Neural cell (in vitro differentiated cells): Measurements from ENCODE around the gene NACC2. TPM values are rescaled to one million over a fixed set of nuclear protein-coding genes. Genes with fewer than 3 reads are reported as not detected.

ENCODE experiments used
- H2AFZ ChIP-seq: fragments of 200-600, 300-800 bp; sonication (generic), shearing (Covaris generic); 2 replicates; pipeline ENCODE4 v1.6.0; 2014; ENCODE audit warnings: low read depth, mild to moderate bottlenecking, antibody characterized with exemption, low read length, moderate library complexity
- H3F3A ChIP-seq: fragments of 200-600 bp; shearing (Covaris generic); 2 replicates; pipeline ENCODE4 v1.6.1; 2016; ENCODE audit warnings: mild to moderate bottlenecking, moderate library complexity, mixed read lengths, antibody characterized with exemption, low read length; ENCODE audit not compliant: insufficient read depth, poor library complexity, severe bottlenecking
- H3K27ac ChIP-seq: fragments of 200-600, 300-800 bp; sonication (generic), shearing (Covaris generic); 2 replicates; pipeline ENCODE4 v1.5.1; 2014; ENCODE audit warnings: mild to moderate bottlenecking, low read length, moderate library complexity
- H3K27me3 ChIP-seq: fragments of 300-800, 200-600 bp; sonication (generic), shearing (Covaris generic); 2 replicates; pipeline ENCODE4 v1.6.0; 2014; ENCODE audit warnings: mild to moderate bottlenecking, low read depth, low read length, moderate library complexity; ENCODE audit not compliant: insufficient read depth
- H3K36me3 ChIP-seq: fragments of 300-800, 200-600 bp; sonication (generic), shearing (Covaris generic); 2 replicates; pipeline ENCODE4 v1.5.1; 2014; ENCODE audit warnings: mild to moderate bottlenecking, antibody characterized with exemption, low read length, moderate library complexity; ENCODE audit not compliant: insufficient read depth
- H3K4me2 ChIP-seq: fragments of 300-800, 200-600 bp; sonication (generic), shearing (Covaris generic); 2 replicates; pipeline ENCODE4 v1.6.0; 2014; ENCODE audit warnings: mild to moderate bottlenecking, low read length
- H3K4me3 ChIP-seq: fragments of 300-800, 200-600 bp; sonication (generic), shearing (Covaris generic); 2 replicates; pipeline ENCODE4 v1.5.1; 2014; ENCODE audit warnings: mild to moderate bottlenecking, low read length, moderate library complexity
- H3K79me2 ChIP-seq: fragments of 200-600 bp; shearing (Covaris generic); replicated peaks from 2 replicates; pipeline ENCODE4 v1.6.0; 2014; ENCODE audit warnings: mild to moderate bottlenecking, low read length, moderate library complexity; ENCODE audit not compliant: insufficient read depth
- H3K9ac ChIP-seq: fragments of 300-800, 200-600 bp; sonication (generic), shearing (Covaris generic); 2 replicates; pipeline ENCODE4 v1.6.1; 2016; ENCODE audit warnings: mild to moderate bottlenecking, low read length, mixed read lengths
- H3K9me2 ChIP-seq: fragments of 200-600 bp; shearing (Covaris generic); 2 replicates; pipeline ENCODE4 v1.6.1; 2016; ENCODE audit warnings: mild to moderate bottlenecking, low read length, mixed read lengths; ENCODE audit not compliant: insufficient read depth
- H3K9me3 ChIP-seq: fragments of 200-600, 300-800 bp; sonication (generic), shearing (Covaris generic); 2 replicates; pipeline ENCODE4 v1.6.1; 2016; ENCODE audit warnings: mild to moderate bottlenecking, mixed run types, low read length, moderate library complexity, mixed read lengths
- H4K20me1 ChIP-seq: fragments of 200-600 bp; shearing (Covaris generic); 2 replicates; pipeline ENCODE4 v1.6.1; 2016; ENCODE audit warnings: mild to moderate bottlenecking, mixed run types; ENCODE audit not compliant: insufficient read depth
- EP300 ChIP-seq: fragments of 450-650 bp; conservative IDR thresholded peaks from 2 replicates; pipeline ENCODE4 v1.6.1; 2014; ENCODE audit warnings: antibody characterized with exemption, mild to moderate bottlenecking, moderate library complexity; ENCODE audit not compliant: poor library complexity, severe bottlenecking
- EZH2 ChIP-seq: fragments of 200-600, 300-800 bp; shearing (Covaris generic), sonication (generic); IDR thresholded peaks from 2 replicates; pipeline ENCODE4 v1.6.1; 2014; ENCODE audit warnings: antibody characterized with exemption, low read length, borderline replicate concordance, mild to moderate bottlenecking; ENCODE audit not compliant: insufficient read depth, poor library complexity, severe bottlenecking
- MXI1 ChIP-seq: fragments of 450-650 bp; conservative IDR thresholded peaks from 2 replicates; pipeline ENCODE4 v1.6.1; 2014; ENCODE audit warnings: antibody characterized with exemption, mild to moderate bottlenecking; ENCODE audit not compliant: poor library complexity, severe bottlenecking
- POLR2AphosphoS5 ChIP-seq: IDR thresholded peaks from 2 replicates; pipeline ENCODE4 v1.6.1; 2012
- RAD21 ChIP-seq: fragments of 450-650 bp; conservative IDR thresholded peaks from 2 replicates; pipeline ENCODE4 v1.6.1; 2014; ENCODE audit warnings: antibody characterized with exemption, mild to moderate bottlenecking, moderate library complexity
- SMC3 ChIP-seq: fragments of 450-650 bp; conservative IDR thresholded peaks from 2 replicates; pipeline ENCODE4 v1.6.1; 2014; ENCODE audit warnings: antibody characterized with exemption, mild to moderate bottlenecking, moderate library complexity; ENCODE audit not compliant: poor library complexity
- TAF1 ChIP-seq: IDR thresholded peaks from 2 replicates; pipeline ENCODE4 v1.6.1; 2012; ENCODE audit warnings: low read depth
- polyA plus RNA-seq: library from polyadenylated mRNA; depleted of rRNA; stranded (reverse); fragments of >200 nt; gene quantifications from 2 replicates; pipeline ENCODE4 v1.2.3, GENCODE V29; 2014
- TF ChIP-seq, protein P1 (sequence below): IDR thresholded peaks from 2 replicates; pipeline ENCODE4 v1.6.1; 2012; ENCODE audit warnings: borderline replicate concordance
- TF ChIP-seq, protein P2 (sequence below): fragments of 450-650 bp; IDR thresholded peaks from 2 replicates; pipeline ENCODE4 v1.5.1; 2014; ENCODE audit warnings: antibody characterized with exemption, mild to moderate bottlenecking, moderate library complexity; ENCODE audit not compliant: poor library complexity, severe bottlenecking

Gene NACC2
- polyA plus RNA-seq, 1 donor from 2014 or later, result 1.7 TPM

DNA sequence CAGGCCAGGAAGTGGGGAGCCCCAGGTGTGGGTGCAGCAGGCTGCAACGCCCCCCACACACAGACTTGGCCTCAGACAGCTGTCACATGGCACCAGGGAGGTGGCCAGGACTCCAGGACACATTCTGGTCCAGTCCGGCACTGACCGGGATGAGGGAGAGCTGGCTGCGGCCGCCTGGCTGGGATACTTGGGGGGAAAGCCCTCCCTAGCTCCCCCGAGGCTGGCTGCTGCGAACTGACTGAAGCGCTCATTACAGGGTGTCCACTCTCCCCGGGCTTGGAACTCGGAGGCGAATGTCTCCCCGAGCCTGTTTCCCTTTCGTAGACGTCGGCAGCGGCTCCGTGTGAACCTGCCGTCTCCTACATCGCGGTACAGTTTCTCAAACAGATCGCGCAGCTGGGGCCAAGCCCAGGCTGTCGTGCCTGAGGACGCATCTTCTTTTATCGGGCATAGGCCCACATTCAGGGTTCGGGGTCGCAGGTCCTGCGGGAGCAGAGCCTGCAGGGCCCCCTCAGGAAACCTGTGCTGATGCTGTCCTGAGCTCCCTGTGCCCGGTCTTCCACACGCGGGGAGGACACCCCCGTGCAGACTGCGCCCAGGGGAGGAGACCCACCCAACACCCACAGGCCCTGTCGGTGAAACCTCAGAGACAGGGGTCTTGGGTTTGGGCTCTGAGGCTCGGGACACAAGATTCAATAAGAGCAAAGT is 19.8 kb downstream of the NACC2 start:
- no peaks in the 10 kb centered on the region for H3F3A ChIP-seq
- no peak overlapping the region for H3K27ac ChIP-seq
- no peak for TF ChIP-seq POLR2AphosphoS5
- TF ChIP-seq, protein P1, sequence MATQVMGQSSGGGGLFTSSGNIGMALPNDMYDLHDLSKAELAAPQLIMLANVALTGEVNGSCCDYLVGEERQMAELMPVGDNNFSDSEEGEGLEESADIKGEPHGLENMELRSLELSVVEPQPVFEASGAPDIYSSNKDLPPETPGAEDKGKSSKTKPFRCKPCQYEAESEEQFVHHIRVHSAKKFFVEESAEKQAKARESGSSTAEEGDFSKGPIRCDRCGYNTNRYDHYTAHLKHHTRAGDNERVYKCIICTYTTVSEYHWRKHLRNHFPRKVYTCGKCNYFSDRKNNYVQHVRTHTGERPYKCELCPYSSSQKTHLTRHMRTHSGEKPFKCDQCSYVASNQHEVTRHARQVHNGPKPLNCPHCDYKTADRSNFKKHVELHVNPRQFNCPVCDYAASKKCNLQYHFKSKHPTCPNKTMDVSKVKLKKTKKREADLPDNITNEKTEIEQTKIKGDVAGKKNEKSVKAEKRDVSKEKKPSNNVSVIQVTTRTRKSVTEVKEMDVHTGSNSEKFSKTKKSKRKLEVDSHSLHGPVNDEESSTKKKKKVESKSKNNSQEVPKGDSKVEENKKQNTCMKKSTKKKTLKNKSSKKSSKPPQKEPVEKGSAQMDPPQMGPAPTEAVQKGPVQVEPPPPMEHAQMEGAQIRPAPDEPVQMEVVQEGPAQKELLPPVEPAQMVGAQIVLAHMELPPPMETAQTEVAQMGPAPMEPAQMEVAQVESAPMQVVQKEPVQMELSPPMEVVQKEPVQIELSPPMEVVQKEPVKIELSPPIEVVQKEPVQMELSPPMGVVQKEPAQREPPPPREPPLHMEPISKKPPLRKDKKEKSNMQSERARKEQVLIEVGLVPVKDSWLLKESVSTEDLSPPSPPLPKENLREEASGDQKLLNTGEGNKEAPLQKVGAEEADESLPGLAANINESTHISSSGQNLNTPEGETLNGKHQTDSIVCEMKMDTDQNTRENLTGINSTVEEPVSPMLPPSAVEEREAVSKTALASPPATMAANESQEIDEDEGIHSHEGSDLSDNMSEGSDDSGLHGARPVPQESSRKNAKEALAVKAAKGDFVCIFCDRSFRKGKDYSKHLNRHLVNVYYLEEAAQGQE, result no peak
- TF ChIP-seq EP300, result no peak
- TF ChIP-seq TAF1, result no peak
- TF ChIP-seq RAD21, result no peak
- TF ChIP-seq, protein P2, sequence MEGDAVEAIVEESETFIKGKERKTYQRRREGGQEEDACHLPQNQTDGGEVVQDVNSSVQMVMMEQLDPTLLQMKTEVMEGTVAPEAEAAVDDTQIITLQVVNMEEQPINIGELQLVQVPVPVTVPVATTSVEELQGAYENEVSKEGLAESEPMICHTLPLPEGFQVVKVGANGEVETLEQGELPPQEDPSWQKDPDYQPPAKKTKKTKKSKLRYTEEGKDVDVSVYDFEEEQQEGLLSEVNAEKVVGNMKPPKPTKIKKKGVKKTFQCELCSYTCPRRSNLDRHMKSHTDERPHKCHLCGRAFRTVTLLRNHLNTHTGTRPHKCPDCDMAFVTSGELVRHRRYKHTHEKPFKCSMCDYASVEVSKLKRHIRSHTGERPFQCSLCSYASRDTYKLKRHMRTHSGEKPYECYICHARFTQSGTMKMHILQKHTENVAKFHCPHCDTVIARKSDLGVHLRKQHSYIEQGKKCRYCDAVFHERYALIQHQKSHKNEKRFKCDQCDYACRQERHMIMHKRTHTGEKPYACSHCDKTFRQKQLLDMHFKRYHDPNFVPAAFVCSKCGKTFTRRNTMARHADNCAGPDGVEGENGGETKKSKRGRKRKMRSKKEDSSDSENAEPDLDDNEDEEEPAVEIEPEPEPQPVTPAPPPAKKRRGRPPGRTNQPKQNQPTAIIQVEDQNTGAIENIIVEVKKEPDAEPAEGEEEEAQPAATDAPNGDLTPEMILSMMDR, result no peak
- no peak for TF ChIP-seq EZH2
- no peak for TF ChIP-seq MXI1
- TF ChIP-seq SMC3, result no peak
- no peaks in the 10 kb centered on the region for H4K20me1 ChIP-seq
- H3K27me3 ChIP-seq, result no peaks in the 10 kb centered on the region
- no peak overlapping the region for H3K4me2 ChIP-seq
- no peaks in the 10 kb centered on the region for H3K36me3 ChIP-seq
- H3K9me3 ChIP-seq, result no peaks in the 10 kb centered on the region
- no peak overlapping the region for H3K4me3 ChIP-seq
- no peak overlapping the region for H3K9ac ChIP-seq
- no peaks in the 10 kb centered on the region for H3K9me2 ChIP-seq
- H2AFZ ChIP-seq, result no peak overlapping the region
- H3K79me2 ChIP-seq, result no peaks in the 10 kb centered on the region

DNA sequence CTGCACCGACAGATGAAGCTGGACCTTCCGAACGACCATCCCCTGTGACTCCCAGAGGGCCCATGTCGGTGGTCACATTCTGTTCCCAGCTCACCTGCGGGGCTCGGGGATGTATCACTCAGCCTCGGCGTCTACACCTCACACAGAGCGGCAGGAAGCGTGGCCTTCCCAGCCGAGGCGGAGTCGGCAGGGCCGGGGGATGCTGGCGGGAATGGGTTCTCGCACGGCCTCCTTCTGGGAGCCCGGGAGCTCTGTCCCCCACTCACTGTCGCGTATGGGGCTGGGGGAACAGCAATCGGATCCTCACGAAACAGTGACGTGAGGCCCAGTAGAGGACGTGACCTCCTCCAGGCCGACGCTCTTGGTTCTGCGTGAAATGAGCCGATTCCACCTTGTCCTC is 20.4 kb downstream of the NACC2 start:
- Histone ChIP-seq H2AFZ (no peak overlapping the region), H4K20me1 (no peaks in the 10 kb centered on the region)

More for the DNA sequence above, 20.4 kb downstream of the NACC2 start:
- no peaks in the 10 kb centered on the region for H3K9me3 ChIP-seq
- TF ChIP-seq TAF1, result no peak
- no peak for TF ChIP-seq EZH2
- TF ChIP-seq MXI1, result no peak
- no peak for TF ChIP-seq EP300
- TF ChIP-seq, protein P2, result no peak
- no peak for TF ChIP-seq SMC3
- TF ChIP-seq, protein P1, result no peak
- TF ChIP-seq POLR2AphosphoS5, result no peak
- no peak for TF ChIP-seq RAD21
- no peak overlapping the region for H3K9ac ChIP-seq
- no peak overlapping the region for H3K27ac ChIP-seq
- H3K36me3 ChIP-seq, result no peaks in the 10 kb centered on the region
- no peaks in the 10 kb centered on the region for H3F3A ChIP-seq
- no peak overlapping the region for H3K4me2 ChIP-seq
- H3K9me2 ChIP-seq, result no peaks in the 10 kb centered on the region
- no peaks in the 10 kb centered on the region for H3K27me3 ChIP-seq
- no peaks in the 10 kb centered on the region for H3K79me2 ChIP-seq
- no peak overlapping the region for H3K4me3 ChIP-seq
